Measurements from ENCODE around the gene CARTPT.

CARTPT gene

GRCh38 chr5:71738662-71739361, 19.7 kb downstream of the CARTPT start:
- no peak for DNase-seq

GRCh38 chr5:71740015-71740753, 21.1 kb downstream of the CARTPT start:
- no peak for DNase-seq

GRCh38 chr5:71743155-71743554, 24.1 kb downstream of the CARTPT start:
- DNase-seq: no peak

GRCh38 chr5:71744009-71744790, 25.1 kb downstream of the CARTPT start:
- no peak for DNase-seq

GRCh38 chr5:71747182-71747581, 28.1 kb downstream of the CARTPT start:
- no peak for DNase-seq

GRCh38 chr5:71748360-71748759, 29.3 kb downstream of the CARTPT start:
- DNase-seq: no peak

- DNase-seq: no peak
These were observed 32.3 kb downstream of the CARTPT start for GRCh38 chr5:71751422-71751821.

GRCh38 chr5:71752441-71753190, 33.5 kb downstream of the CARTPT start:
- no peak for DNase-seq

- DNase-seq: peak; percentile 66
These were observed 38.8 kb downstream of the CARTPT start for GRCh38 chr5:71757590-71758543.

- DNase-seq: no peak
These were observed 43.8 kb downstream of the CARTPT start for GRCh38 chr5:71762826-71763225.

- no peak for DNase-seq
These were observed 48.6 kb downstream of the CARTPT start for GRCh38 chr5:71767661-71768060.

GRCh38 chr5:71769287-71769686, 50.2 kb downstream of the CARTPT start:
- DNase-seq: no peak

GRCh38 chr5:71770381-71770780, 51.3 kb downstream of the CARTPT start:
- no peak for DNase-seq

All from activated CD8-positive, alpha-beta memory T cell treated with anti-CD3 and anti-CD28 coated beads for 24 hours (primary cell).